Panc1 (cell line): ENCODE measurements around the gene ASTN2.

Source experiments
- POLR2AphosphoS5 ChIP-seq: IDR thresholded peaks from 2 replicates; pipeline ENCODE4 v1.6.1; 2012; ENCODE audit warnings: mild to moderate bottlenecking, low read depth, low read length, moderate library complexity
- SIN3A ChIP-seq: IDR thresholded peaks from 2 replicates; pipeline ENCODE4 v1.6.1; 2012; ENCODE audit warnings: low read depth, mild to moderate bottlenecking, low read length, moderate library complexity, borderline replicate concordance; ENCODE audit not compliant: insufficient read depth
- TF ChIP-seq, protein P1 (sequence below): fragments of 450-650 bp; IDR thresholded peaks from 2 replicates; pipeline ENCODE4 v1.5.1; 2017; ENCODE audit warnings: mild to moderate bottlenecking
- TF ChIP-seq, protein P2 (sequence below), 2 experiments: IDR thresholded peaks; 2 replicates each; pipeline ENCODE4 v1.6.1; 2011 to 2012; ENCODE audit warnings: low read depth in 2 of 2, control low read depth in 1 of 2, low read length in 1 of 2, mild to moderate bottlenecking in 1 of 2, moderate library complexity in 1 of 2; ENCODE audit not compliant: insufficient read depth in 1 of 2

DNA sequence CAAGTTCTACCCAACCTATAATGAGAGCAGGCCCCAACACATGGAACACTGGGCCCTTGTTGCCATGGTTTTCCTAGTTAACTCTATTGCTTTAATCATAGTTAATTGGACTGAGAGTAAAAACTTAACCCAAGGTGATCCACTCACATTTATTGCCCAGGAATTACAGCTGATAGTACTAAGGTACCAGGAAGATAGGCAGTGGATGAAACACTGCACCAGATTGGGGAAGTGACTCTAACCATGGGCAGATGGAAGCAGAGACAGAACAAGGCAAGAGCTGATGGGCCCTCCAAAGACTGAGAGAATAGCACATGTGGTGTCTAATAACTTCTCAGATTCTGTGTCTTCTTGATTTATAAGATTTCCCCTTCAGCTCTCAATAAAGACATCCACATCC is 873.5 kb downstream of the ASTN2 start:
- TF ChIP-seq, protein P1, sequence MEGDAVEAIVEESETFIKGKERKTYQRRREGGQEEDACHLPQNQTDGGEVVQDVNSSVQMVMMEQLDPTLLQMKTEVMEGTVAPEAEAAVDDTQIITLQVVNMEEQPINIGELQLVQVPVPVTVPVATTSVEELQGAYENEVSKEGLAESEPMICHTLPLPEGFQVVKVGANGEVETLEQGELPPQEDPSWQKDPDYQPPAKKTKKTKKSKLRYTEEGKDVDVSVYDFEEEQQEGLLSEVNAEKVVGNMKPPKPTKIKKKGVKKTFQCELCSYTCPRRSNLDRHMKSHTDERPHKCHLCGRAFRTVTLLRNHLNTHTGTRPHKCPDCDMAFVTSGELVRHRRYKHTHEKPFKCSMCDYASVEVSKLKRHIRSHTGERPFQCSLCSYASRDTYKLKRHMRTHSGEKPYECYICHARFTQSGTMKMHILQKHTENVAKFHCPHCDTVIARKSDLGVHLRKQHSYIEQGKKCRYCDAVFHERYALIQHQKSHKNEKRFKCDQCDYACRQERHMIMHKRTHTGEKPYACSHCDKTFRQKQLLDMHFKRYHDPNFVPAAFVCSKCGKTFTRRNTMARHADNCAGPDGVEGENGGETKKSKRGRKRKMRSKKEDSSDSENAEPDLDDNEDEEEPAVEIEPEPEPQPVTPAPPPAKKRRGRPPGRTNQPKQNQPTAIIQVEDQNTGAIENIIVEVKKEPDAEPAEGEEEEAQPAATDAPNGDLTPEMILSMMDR, result no peak
- TF ChIP-seq POLR2AphosphoS5, result no peak
- TF ChIP-seq, protein P2, sequence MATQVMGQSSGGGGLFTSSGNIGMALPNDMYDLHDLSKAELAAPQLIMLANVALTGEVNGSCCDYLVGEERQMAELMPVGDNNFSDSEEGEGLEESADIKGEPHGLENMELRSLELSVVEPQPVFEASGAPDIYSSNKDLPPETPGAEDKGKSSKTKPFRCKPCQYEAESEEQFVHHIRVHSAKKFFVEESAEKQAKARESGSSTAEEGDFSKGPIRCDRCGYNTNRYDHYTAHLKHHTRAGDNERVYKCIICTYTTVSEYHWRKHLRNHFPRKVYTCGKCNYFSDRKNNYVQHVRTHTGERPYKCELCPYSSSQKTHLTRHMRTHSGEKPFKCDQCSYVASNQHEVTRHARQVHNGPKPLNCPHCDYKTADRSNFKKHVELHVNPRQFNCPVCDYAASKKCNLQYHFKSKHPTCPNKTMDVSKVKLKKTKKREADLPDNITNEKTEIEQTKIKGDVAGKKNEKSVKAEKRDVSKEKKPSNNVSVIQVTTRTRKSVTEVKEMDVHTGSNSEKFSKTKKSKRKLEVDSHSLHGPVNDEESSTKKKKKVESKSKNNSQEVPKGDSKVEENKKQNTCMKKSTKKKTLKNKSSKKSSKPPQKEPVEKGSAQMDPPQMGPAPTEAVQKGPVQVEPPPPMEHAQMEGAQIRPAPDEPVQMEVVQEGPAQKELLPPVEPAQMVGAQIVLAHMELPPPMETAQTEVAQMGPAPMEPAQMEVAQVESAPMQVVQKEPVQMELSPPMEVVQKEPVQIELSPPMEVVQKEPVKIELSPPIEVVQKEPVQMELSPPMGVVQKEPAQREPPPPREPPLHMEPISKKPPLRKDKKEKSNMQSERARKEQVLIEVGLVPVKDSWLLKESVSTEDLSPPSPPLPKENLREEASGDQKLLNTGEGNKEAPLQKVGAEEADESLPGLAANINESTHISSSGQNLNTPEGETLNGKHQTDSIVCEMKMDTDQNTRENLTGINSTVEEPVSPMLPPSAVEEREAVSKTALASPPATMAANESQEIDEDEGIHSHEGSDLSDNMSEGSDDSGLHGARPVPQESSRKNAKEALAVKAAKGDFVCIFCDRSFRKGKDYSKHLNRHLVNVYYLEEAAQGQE (IDR thresholded peaks at IDR 0.05; ENCODE audit: insufficient read depth in 1 of 2, low read depth in 2 of 2, low read length in 1 of 2), result no peak
- no peak for TF ChIP-seq SIN3A
